Stimulated activated CD8-positive, alpha-beta memory T cell treated with anti-CD3 and anti-CD28 coated beads, Interleukin-15, amount 100 ng/mL, for 1 hour (primary cell): ENCODE results near the gene AJAP1.

Experiments
- DNase-seq: peaks from one replicate; pipeline ENCODE4 v3.0.0-alpha.2; 2020; ENCODE audit warnings: low read depth

AJAP1 gene

GRCh38 chr1:4631321-4631720, 23.1 kb upstream of the AJAP1 start:
- DNase-seq: no peak

GRCh38 chr1:4633346-4633745, 21.1 kb upstream of the AJAP1 start:
- DNase-seq: no peak

DNA sequence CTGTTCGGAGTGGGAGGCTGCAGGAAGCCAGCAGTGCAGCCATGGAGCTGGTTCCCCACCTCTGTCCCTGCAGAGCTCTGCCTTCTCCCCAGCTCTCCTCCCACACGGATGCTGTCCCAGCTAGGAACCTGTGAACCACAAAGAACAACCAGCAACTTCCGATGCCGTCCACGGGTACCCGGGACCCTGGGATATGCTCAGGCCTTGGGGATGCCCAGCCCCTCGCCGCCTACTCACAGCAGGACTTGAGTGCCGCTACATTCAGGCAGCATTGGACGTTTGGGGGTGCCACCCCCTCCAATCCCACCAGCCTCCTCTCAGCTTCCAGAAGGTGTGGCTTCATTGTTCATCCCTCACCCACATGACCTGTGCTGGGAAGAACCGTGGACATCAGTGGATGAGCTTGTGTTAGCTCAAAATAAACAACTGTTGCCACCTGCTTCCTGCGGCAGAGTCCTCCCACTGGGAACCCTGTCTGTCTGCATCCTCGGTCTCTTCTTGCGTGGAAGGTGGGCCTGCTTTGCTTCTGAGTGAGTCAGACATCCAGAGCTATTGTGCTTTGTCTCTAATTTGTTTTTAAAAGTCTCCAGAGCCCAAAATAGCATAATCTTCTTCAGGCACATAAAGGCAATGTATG, 20.1 kb upstream of the AJAP1 start:
- DNase-seq: no peak

GRCh38 chr1:4634793-4635406, 19.5 kb upstream of the AJAP1 start:
- no peak for DNase-seq

DNA sequence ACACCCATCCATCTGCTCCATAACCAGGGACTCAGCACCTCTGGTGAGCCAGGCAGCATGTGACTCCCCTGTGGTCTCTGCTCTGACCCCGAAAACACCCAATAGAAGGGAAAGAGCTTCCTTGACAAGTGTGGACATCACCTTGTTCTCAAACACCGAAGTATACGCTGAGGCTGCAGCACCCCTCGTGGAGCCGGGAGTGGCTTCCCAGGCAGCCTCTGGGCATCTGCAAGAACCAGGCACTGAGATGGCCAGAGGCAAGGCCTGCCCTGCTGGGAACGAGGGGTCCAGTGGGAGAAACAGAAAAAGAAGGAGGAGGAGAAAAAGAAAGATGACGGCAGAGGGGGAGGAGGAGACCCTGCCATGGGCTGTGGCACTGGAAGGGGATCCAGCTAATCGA, 18.2 kb upstream of the AJAP1 start:
- DNase-seq: no peak

DNA sequence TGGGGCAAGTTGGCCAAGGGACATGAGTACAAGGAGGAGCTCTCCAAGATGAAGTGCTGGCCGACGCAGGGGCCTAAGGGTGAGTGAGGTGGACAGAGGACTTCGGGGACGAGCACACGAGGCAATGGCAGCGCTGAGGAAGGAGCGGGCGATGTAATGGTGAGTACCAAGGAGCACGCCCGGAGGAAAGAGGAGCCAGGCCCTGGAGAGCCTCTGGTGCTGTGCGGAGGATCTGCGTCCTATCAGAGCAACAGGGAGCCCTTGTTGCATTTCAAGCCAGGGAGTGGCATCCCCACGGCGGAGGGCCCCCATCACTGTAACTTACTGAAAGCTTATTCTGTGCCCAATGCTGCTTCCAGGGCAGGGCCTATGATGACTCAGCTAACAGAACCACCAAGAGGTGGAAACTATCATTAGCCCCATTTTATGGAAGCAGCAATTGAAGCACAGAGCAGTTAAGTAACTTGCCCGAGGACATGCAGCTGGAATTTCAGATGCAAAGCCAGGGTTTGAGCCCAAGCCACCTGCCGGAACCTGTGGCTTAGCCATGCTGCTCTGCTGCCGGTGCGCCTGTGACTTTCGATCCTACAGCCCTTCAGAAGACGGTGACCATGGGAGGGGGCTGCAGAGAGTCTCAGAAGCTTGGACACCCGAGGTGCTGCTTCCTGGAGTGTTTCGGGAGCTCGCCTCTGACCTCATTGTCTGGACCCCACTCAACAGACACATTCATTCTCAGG, 17.6 kb upstream of the AJAP1 start:
- no peak for DNase-seq

DNA sequence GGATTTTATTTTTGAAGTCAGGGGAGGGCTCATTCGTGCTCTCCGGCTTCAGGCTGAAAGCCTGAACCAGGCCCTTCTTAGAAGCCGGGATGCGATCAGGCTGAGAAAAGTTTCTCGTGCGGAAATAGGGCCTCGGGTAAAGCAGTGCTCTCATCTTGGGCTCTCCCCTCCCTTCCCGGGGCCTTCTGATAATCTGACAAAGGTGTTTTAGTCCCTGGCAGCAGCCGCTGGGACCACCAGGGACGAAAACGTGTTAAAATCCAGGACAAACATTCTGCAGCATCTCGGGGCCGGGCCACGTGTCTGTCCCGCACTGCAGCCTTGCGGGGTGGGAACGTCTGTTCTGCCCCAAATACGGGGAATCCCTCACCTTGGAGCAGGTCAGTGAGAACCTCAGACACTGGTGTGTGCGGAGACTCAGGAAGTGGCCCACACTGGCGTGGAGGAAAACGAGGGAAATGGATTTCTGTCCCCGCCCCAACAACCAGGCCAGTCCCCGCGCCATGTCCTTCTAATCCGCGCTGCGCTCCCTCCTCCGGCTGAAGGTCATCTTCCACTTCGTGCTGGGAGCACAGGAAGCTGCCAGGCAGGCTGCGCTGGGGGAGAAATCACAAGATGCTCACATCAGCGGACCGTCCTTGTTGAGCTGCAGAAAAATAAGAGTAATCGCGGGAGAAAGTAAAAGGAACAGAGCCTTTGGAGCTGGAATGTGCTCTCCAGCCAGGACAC, 16.6 kb upstream of the AJAP1 start:
- DNase-seq: no peak

DNA sequence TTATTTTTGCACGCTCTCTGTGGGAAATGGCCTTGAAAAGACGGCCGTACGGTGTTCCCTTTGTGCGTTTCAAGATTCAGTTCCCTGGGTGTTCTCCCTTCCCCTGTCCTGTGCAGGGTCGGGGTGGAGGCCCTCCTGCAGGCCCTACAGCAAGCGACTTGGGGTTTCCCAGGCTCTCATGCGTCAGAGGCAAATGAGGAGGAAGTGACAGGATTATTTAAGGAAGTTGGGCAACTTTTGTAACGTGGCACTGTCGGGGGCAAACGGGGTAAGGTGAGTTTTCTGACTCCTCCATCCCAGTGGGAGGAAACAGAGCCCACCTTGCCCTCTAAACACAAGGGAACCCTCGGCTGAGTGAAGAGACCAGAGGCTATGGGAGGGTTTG, 16.1 kb upstream of the AJAP1 start:
- no peak for DNase-seq

- DNase-seq: no peak
These were observed 13.5 kb upstream of the AJAP1 start for GRCh38 chr1:4640931-4641330.

- DNase-seq: no peak
These were observed 7.0 kb upstream of the AJAP1 start for GRCh38 chr1:4647391-4647790.

DNA sequence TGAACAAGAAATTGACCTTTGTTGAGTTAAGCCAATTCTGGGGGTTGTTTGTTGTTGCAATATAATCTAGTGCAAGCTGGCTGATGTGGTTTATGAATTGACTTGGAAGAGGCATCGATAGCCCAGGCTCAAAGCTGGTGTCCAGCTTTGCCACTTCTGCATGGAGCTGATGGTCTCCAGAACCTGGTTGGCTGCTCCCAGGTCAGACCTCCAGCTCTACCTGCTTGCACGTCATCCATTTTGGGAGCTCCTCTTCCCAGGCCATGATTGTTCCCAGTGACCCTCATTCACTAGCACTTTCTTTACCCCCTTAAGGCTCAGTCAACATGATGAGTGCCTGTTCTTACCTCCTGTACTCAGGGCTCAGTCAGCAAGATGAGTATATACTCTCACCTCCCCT, 5.8 kb upstream of the AJAP1 start:
- no peak for DNase-seq

- no peak for DNase-seq
These were observed 3.9 kb upstream of the AJAP1 start for GRCh38 chr1:4650481-4650880.

DNA sequence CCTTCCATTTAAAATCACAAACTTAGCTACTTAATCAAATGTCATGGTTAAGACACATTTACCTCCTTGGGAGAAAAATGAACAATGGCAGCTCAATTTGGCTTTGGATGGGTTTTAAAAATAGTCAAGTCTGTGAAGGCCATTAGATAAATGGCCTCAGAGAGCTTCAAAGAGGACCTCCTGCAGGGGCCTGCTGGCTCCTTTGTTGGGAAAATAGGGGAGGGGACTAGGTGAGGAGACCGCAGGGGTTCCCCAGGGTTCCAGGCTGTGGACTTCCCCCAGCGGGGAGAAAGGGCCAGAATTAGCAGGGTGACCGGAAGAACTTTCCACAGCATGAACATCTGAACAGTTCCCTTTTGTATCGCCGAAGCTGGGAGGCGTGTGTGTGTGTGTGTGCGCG, 3.4 kb upstream of the AJAP1 start:
- DNase-seq: no peak

DNA sequence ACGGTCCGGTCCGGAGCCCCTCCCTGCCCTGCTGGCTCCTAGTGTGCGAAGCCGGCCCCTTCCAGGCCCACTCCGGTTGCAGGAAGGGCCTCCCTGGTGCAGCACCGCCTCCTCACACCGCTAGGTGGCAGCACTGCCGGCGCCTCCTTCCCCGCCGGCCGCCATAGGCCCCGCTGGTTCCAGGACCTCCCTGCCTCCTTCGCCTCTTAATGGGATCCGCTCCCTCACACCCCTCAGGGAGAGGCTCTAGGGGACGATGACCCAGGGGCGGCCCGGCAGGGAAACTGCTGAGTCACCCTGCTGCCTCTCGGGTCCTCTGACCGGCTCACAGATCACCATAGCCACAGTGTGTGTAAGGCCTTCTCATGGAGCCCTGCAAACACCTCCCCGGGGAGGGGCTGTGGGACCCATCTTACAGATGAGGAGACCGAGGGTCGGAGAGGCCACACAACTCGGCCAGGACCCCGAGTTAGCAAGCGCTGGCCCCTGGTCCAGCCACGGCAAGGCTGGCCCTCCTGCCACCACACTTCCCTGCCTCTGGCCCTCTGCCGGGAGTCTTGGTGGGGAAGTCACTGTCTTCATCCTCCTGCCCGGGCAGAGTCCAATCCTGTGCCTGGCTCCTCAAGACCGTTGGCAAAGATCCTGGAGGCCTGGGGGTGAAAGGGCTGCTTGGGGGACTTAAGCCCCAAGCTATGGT, 1.6 kb upstream of the AJAP1 start:
- DNase-seq: peak; percentile 37

DNA sequence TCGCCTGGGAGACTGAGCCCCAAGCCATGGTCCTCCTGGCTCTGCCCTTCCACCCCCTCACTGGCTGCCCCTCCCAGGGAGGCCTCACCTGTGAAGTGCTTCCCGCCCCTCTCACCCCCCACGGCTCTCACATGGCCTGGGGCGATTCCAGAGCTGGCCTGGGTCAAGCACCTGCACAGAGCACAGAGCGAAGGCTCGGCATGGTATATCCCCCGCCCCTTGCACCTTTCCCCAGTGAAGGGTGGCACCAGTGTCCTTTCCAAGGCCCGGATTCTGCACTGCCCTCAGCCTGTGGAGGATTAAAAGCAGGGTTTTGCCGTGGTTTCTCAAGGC, 1.1 kb upstream of the AJAP1 start:
- DNase-seq: no peak

- no peak for DNase-seq
These were observed 610 bp downstream of the AJAP1 start for GRCh38 chr1:4654764-4655673.

- DNase-seq: no peak
These were observed 1.5 kb downstream of the AJAP1 start for GRCh38 chr1:4655674-4656532.

DNA sequence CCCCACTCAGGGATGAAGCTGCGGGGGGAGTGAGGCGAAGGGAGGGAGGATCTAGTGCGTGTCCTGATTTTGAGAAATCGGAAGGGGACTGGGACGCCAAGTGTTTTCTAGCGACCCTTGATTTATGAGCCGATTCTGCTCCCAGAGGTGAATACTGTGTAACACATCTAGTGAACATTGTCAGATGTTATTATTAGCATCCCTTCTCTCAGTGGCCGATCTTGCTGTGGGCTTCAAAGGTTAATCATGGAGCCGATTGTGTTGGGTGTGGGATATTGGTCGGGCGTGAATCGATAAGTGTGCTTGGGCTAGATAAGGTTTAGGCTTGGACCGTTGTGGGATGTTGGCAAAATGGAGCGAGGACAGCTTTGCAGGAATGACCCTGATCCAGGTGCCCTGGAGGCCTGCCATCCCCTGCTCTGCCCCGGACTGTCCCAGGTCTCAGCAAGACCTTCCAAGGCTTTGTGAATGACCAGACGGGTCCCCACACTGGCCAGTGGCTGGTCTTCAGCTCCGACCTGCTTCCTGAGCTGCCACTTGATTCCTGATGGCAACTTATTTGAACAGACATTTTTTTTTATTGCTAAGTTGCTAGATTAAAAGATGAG, 2.2 kb downstream of the AJAP1 start:
- DNase-seq: no peak

DNA sequence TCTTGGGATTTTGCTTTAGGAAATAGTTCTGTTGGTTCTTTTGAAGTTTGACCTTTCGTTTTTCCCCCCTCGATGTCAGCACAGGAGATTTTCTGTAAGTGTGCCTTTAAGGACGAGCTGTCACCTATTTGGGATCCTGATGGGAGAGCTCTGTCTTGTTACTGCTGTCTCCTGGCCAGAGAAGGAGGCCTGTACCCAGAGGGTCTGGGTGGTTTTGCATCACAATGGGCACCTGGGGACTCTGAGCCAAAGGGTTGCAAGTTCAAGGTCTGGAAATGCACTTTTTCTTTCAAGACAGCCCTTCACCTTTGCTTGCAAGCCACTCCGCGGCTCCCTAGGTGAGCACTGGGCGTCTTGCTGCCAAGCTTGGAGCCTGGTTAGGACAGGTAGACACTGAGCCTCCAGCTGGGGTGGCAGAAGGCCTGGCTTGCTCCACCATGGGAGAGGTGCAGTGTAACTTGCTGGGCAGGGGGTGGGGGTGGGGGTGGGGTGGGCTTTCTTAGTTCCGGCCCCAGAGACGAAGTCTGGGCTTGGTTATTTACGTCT, 2.9 kb downstream of the AJAP1 start:
- DNase-seq: no peak
